HCT116 (cell line): ENCODE measurements around the gene C20orf96. TPM values are rescaled to one million over a fixed set of nuclear protein-coding genes. Genes with fewer than 3 reads are reported as not detected.

Experiments
- ATAC-seq: fragments of 200-7000 bp; cut with Tn5 transposase; 2 replicates; pipeline ENCODE4 v1.9.1; 2020; ENCODE audit warnings: mild to moderate bottlenecking, moderate library complexity
- BruUV-seq: library from RNA; stranded (reverse); fragments of 400-500 nt; replicated peaks from 2 replicates; lab custom pipeline; 2021; lab: Mats Ljungman, UMichigan
- CTCF ChIA-PET: fragments of 300-600 bp; sonication (Branson Sonifier 250); formaldehyde crosslinking; loops from one replicate; lab custom pipeline; 2021; ENCODE audit warnings: antibody characterized with exemption; lab: Charles Lee
- POLR2A ChIA-PET: fragments of 300-600, 350-600 bp; sonication (Branson Sonifier 250); formaldehyde crosslinking; loops from one replicate; lab custom pipeline; 2021; ENCODE audit warnings: antibody characterized with exemption; lab: Charles Lee
- RAD21 ChIA-PET, 2 experiments: fragments of 300-600 bp; sonication (Branson Sonifier 250); formaldehyde crosslinking; loops; one replicate each; lab custom pipeline; 2023; ENCODE audit warnings: low total read pairs in 2 of 2; ENCODE audit not compliant: uncharacterized antibody in 2 of 2, unreplicated experiment in 2 of 2, low non-redundant PET in 1 of 2; lab: Charles Lee
- DNase-seq: peaks from one replicate; pipeline ENCODE4 v3.0.0-alpha.2; 2010; ENCODE audit warnings: low read depth, low spot score
- H2AFZ ChIP-seq: fragments of 200-600 bp; shearing (Covaris generic), sonication (generic); 2 replicates; pipeline ENCODE4 v1.6.1; 2017; ENCODE audit warnings: low read depth, mixed run types, mixed read lengths, antibody characterized with exemption, low read length; ENCODE audit not compliant: poor library complexity, severe bottlenecking
- H3K27ac ChIP-seq: 2 replicates; pipeline ENCODE4 v1.5.1; 2012; ENCODE audit warnings: low read depth, low read length
- H3K27me3 ChIP-seq: fragments of 200-600 bp; sonication (generic); 2 replicates; pipeline ENCODE4 v1.6.1; 2016; ENCODE audit warnings: mixed run types, low read length, mixed read lengths; ENCODE audit not compliant: insufficient read depth
- H3K36me3 ChIP-seq, 2 experiments: fragments of 200-500 bp in 1 of 2; fragments of 200-600 bp in 1 of 2; sonication (Bioruptor generic) in 1 of 2; sonication (generic) in 1 of 2; 2 replicates each; pipeline versions ENCODE4 v1.5.1 to v1.6.1; 2014 to 2016; ENCODE audit warnings: low read length in 2 of 2, inconsistent platforms in 1 of 2, mixed read lengths in 1 of 2, mixed run types in 1 of 2; ENCODE audit not compliant: insufficient read depth in 2 of 2, control insufficient read depth in 1 of 2
- H3K4me1 ChIP-seq, 2 experiments: fragments of 200-600 bp in 1 of 2; sonication (generic) in 1 of 2; 2 replicates each; pipeline versions ENCODE4 v1.5.1 to v1.6.1; 2012 to 2017; ENCODE audit warnings: low read length in 2 of 2, inconsistent platforms in 1 of 2, mild to moderate bottlenecking in 1 of 2, mixed read lengths in 1 of 2, mixed run types in 1 of 2, moderate library complexity in 1 of 2; ENCODE audit not compliant: insufficient read depth in 2 of 2, control insufficient read depth in 1 of 2
- H3K4me2 ChIP-seq: fragments of 200-600 bp; sonication (generic); 2 replicates; pipeline ENCODE4 v1.6.1; 2017; ENCODE audit warnings: mixed run types, low read length, mixed read lengths
- H3K4me3 ChIP-seq, 2 experiments: fragments of 200-600 bp in 1 of 2; sonication (generic) in 1 of 2; replicated peaks in 1 of 2; 2 replicates each; pipeline ENCODE4 v1.5.1; 2011 to 2016; ENCODE audit warnings: low read length in 2 of 2, control low read depth in 1 of 2, low read depth in 1 of 2, mild to moderate bottlenecking in 1 of 2, mixed read lengths in 1 of 2, mixed run types in 1 of 2
- H3K79me2 ChIP-seq: fragments of 200-600 bp; sonication (generic); 2 replicates; pipeline ENCODE4 v1.6.1; 2017; ENCODE audit warnings: mild to moderate bottlenecking, mixed run types, low read length, moderate library complexity, mixed read lengths; ENCODE audit not compliant: insufficient read depth
- H3K9ac ChIP-seq: fragments of 200-600 bp; sonication (generic); 2 replicates; pipeline ENCODE4 v1.6.1; 2016; ENCODE audit warnings: low read length, mixed read lengths
- H3K9me2 ChIP-seq: fragments of 200-600 bp; sonication (generic), shearing (Covaris generic); 2 replicates; pipeline ENCODE4 v1.6.1; 2017; ENCODE audit warnings: mixed run types, mild to moderate bottlenecking, moderate library complexity; ENCODE audit not compliant: insufficient read depth
- H3K9me3 ChIP-seq, 2 experiments: fragments of 200-500 bp in 1 of 2; fragments of 200-600 bp in 1 of 2; sonication (Bioruptor generic) in 1 of 2; sonication (generic) in 1 of 2; 2 replicates each; pipeline ENCODE4 v1.6.1; 2014 to 2017; ENCODE audit warnings: low read length in 2 of 2, mixed read lengths in 2 of 2, inconsistent platforms in 1 of 2, low read depth in 1 of 2, mild to moderate bottlenecking in 1 of 2, mixed run types in 1 of 2, moderate library complexity in 1 of 2; ENCODE audit not compliant: control insufficient read depth in 1 of 2, insufficient read depth in 1 of 2
- H4K20me1 ChIP-seq: fragments of 200-600 bp; sonication (generic), shearing (Covaris generic); 2 replicates; pipeline ENCODE4 v1.6.1; 2017; ENCODE audit warnings: mixed run types, mild to moderate bottlenecking, moderate library complexity; ENCODE audit not compliant: insufficient read depth
- CBX3 ChIP-seq: IDR thresholded peaks from 2 replicates; pipeline ENCODE4 v1.6.1; 2012; ENCODE audit warnings: low read depth
- ELF1 ChIP-seq: IDR thresholded peaks from 2 replicates; pipeline ENCODE4 v1.6.1; 2012; ENCODE audit warnings: low read depth, borderline replicate concordance
- EZH2 ChIP-seq: fragments of 200-600 bp; sonication (generic); IDR thresholded peaks from 2 replicates; pipeline ENCODE4 v1.6.1; 2017; ENCODE audit warnings: antibody characterized with exemption, mixed run types
- EZH2phosphoT487 ChIP-seq: fragments of 200-600 bp; IDR thresholded peaks from 2 replicates; pipeline ENCODE4 v1.6.1; 2018; ENCODE audit warnings: antibody characterized with exemption, borderline replicate concordance
- FOSL1 ChIP-seq: IDR thresholded peaks from 2 replicates; pipeline ENCODE4 v1.6.1; 2012; ENCODE audit warnings: low read depth
- JUND ChIP-seq: IDR thresholded peaks from 2 replicates; pipeline ENCODE4 v1.6.1; 2012
- POLR2A ChIP-seq: IDR thresholded peaks from 2 replicates; pipeline ENCODE4 v1.7.0; 2011; ENCODE audit warnings: borderline replicate concordance; ENCODE audit not compliant: insufficient read depth, insufficient read length; ENCODE audit errors: extremely low read depth
- POLR2AphosphoS5 ChIP-seq: IDR thresholded peaks from 2 replicates; pipeline ENCODE4 v1.6.1; 2011; ENCODE audit warnings: mild to moderate bottlenecking, low read depth, low read length, moderate library complexity
- RAD21 ChIP-seq: IDR thresholded peaks from 2 replicates; pipeline ENCODE4 v1.6.1; 2012; ENCODE audit warnings: low read depth, mild to moderate bottlenecking
- SP1 ChIP-seq: IDR thresholded peaks from 2 replicates; pipeline ENCODE4 v1.6.1; 2012; ENCODE audit warnings: low read depth
- SRF ChIP-seq: IDR thresholded peaks from 2 replicates; pipeline ENCODE4 v1.6.1; 2012; ENCODE audit warnings: low read depth
- TCF7L2 ChIP-seq: IDR thresholded peaks from 2 replicates; pipeline ENCODE4 v1.7.0; 2011; ENCODE audit warnings: borderline replicate concordance, inconsistent platforms; ENCODE audit not compliant: insufficient read depth, insufficient read length; ENCODE audit errors: extremely low read depth
- YY1 ChIP-seq: IDR thresholded peaks from 2 replicates; pipeline ENCODE4 v1.6.1; 2011; ENCODE audit warnings: low read length, low read depth, moderate library complexity, mild to moderate bottlenecking; ENCODE audit not compliant: insufficient replicate concordance; ENCODE audit errors: extremely low read depth
- ZFX ChIP-seq: fragments of 450-650 bp; IDR thresholded peaks from 2 replicates; pipeline ENCODE4 v1.6.1; 2017
- ZNF274 ChIP-seq: fragments of 200-500 bp; sonication (Bioruptor generic); IDR thresholded peaks from 2 replicates; pipeline ENCODE4 v1.6.1; 2014; ENCODE audit warnings: mild to moderate bottlenecking, low read depth, low read length, inconsistent platforms
- intact Hi-C: fragments of 100-400 bp; cut with micrococcal nuclease; formaldehyde crosslinking; loops from 2 replicates; pipeline ENCODE4 v1.10.0; 2022
- total RNA-seq: library from RNA; stranded (reverse); gene quantifications from one replicate; pipeline ENCODE4 v1.2.1, GENCODE V29; 2021; ENCODE audit not compliant: unreplicated experiment
- TF ChIP-seq, protein P1 (sequence below): IDR thresholded peaks from 2 replicates; pipeline ENCODE4 v1.6.1; 2012

The C20orf96 gene
- total RNA-seq, 1 experiment from 2014 or later = 22.1 TPM

DNA sequence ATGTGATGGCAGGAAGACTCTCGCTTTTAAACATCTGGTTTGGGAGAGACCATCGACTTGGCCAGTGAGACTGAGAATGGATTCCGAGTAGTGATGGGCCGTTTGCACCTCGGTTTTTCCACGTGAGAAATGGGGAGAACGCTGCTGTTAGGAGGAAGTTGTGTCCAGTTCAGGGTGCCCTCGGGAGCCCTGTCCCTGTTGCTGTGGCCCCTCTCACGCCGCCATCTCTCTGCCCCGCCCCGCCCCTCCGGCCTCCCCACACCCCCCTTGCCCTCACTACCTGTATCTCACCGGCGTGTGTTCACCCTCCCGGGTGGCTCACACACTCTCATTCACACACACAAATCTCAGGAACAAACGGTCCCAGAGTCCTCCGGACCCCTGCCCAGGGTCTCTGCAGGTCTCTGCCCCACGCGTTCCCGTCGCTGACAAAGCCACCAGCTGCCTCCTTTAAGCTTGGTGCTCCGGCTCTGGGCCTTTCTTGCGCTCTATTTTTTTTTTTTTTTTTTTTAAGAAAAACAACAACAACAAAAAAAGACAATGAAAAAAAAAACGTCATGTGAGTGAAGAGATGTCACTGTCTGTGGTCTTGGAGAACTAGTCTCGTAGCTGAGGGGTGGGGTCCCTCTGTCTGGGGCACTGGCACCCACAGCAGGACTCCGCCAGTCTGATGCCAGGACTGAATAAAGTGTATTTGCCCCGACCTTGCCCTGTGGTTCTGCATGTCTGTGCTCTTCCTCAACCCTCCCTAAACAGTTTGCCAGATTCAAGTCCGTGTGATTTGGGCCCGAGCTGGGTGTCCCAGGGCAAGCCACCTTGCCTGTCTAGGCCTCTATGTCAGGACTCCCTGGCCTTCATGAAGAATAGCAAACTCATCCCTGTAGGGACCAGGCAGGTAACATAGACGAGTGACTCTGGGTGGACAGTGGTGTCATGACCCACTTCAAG lies 37.8 kb upstream of the C20orf96 start:
- H3K4me2 ChIP-seq = peak overlapping the region; percentile 90
- peaks cover 34% of the 10 kb centered on the region for H3K79me2 ChIP-seq
- ChIA-PET POLR2A (interaction anchor here (1.4 kb wide), 1 partner anchor 13 kb away, joined by 3 read pairs; no protein-coding TSS in a partner anchor), CTCF (interaction anchor here (0.6 kb wide), 1 partner anchor 1107 kb away, joined by 3 read pairs; no protein-coding TSS in a partner anchor), RAD21 (no interaction called here)
- H3K9ac ChIP-seq = peak overlapping the region; percentile 81
- H2AFZ ChIP-seq = no peak overlapping the region
- H3K4me1 ChIP-seq = peaks cover 6 to 57% of the 10 kb centered on the region in 2 experiments; a peak in 3 of 4 replicates
- H3K27me3 ChIP-seq = no peaks in the 10 kb centered on the region
- 0 out of 4 replicates have a peak, but pooled peaks cover 0 to 3% of the 10 kb centered on the region in 2 experiments for H3K36me3 ChIP-seq
- intact Hi-C loops = no loop called here
- no peaks in the 10 kb centered on the region for H4K20me1 ChIP-seq
- no TSS peak for BruUV-seq
- ATAC-seq (no peak), DNase-seq (no peak)
- no peak for TF ChIP-seq ZFX
- no peak for TF ChIP-seq TCF7L2
- no peak for TF ChIP-seq SRF
- TF ChIP-seq ZNF274 = no peak
- TF ChIP-seq, protein P1, sequence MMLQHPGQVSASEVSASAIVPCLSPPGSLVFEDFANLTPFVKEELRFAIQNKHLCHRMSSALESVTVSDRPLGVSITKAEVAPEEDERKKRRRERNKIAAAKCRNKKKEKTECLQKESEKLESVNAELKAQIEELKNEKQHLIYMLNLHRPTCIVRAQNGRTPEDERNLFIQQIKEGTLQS = no peak
- no peak for TF ChIP-seq POLR2AphosphoS5
- no peak for TF ChIP-seq EZH2
- TF ChIP-seq POLR2A = no peak
- TF ChIP-seq SP1 = no peak
- no peak for TF ChIP-seq ELF1
- TF ChIP-seq YY1 = no peak
- TF ChIP-seq FOSL1 = no peak
- no peak for TF ChIP-seq CBX3
- no peak for TF ChIP-seq JUND
- TF ChIP-seq EZH2phosphoT487 = no peak
- TF ChIP-seq RAD21 = no peak
- H3K9me2 ChIP-seq = no peaks in the 10 kb centered on the region
- H3K4me3 ChIP-seq = peak overlapping the region; percentile 81 to 87
- H3K27ac ChIP-seq = peak overlapping the region; percentile 99
- H3K9me3 ChIP-seq = no peaks in the 10 kb centered on the region
